Measurements from ENCODE around the gene ATP5IF1. TPM values are rescaled to one million over a fixed set of nuclear protein-coding genes. Genes with fewer than 3 reads are reported as not detected.

The ATP5IF1 gene
- total RNA-seq (2014; rRNA removed; shearing (Covaris generic)), result 225 and 252 TPM in 2 replicates

GRCh38 chr1:28235755-28236655 lies at the start of gene ATP5IF1:
ATP5IF1 (plus strand) TSS chr1:28236124; CDS start chr1:28236184, 60 bp downstream.
- peak within 1 kb of the TSS; percentile 6 for H3K27ac ChIP-seq
- DNase-seq (ENCODE audit: low read depth in 1 of 2, low spot score in 2 of 2), result peak; percentile 93 to 97
- H3K9me3 ChIP-seq (replicated peaks), result no peaks in the 10 kb centered on the region
- H3K27me3 ChIP-seq (replicated peaks), result no peaks in the 10 kb centered on the region
- peak within 1 kb of the TSS; percentile 68 for H3K4me3 ChIP-seq
- peaks cover 21% of the 10 kb centered on the region for H3K36me3 ChIP-seq
- H3K4me1 ChIP-seq (replicated peaks), result peaks cover 24% of the 10 kb centered on the region

- Histone ChIP-seq H3K4me1 (replicated peaks) (peaks cover 8% of the 10 kb centered on the region), H3K27me3 (replicated peaks) (no peaks in the 10 kb centered on the region), H3K36me3 (peaks cover 10% of the 10 kb centered on the region), H3K9me3 (replicated peaks) (no peaks in the 10 kb centered on the region), H3K27ac (no peak overlapping the region), H3K4me3 (no peak overlapping the region)
- no peak for DNase-seq (ENCODE audit: low read depth in 1 of 2, low spot score in 2 of 2)
Measured at GRCh38 chr1:28190337-28190979, 45.5 kb upstream of the ATP5IF1 start.

GRCh38 chr1:28190996-28191645 lies 44.8 kb upstream of the ATP5IF1 start:
- peaks cover 10% of the 10 kb centered on the region for H3K36me3 ChIP-seq
- no peak overlapping the region for H3K4me3 ChIP-seq
- DNase-seq (ENCODE audit: low read depth in 1 of 2, low spot score in 2 of 2), result no peak
- H3K9me3 ChIP-seq (replicated peaks), result no peaks in the 10 kb centered on the region
- peaks cover 8% of the 10 kb centered on the region for H3K4me1 ChIP-seq (replicated peaks)
- no peak overlapping the region for H3K27ac ChIP-seq
- no peaks in the 10 kb centered on the region for H3K27me3 ChIP-seq (replicated peaks)

- no peak overlapping the region for H3K27ac ChIP-seq
Measured at GRCh38 chr1:28193701-28194161, 42.2 kb upstream of the ATP5IF1 start.

GRCh38 chr1:28194326-28195035 lies 41.4 kb upstream of the ATP5IF1 start:
- H3K27ac ChIP-seq, result no peak overlapping the region
- H3K4me3 ChIP-seq, result no peak overlapping the region
- H3K36me3 ChIP-seq, result peaks cover 35% of the 10 kb centered on the region
- no peak for DNase-seq (ENCODE audit: low read depth in 1 of 2, low spot score in 2 of 2)
- peaks cover 8% of the 10 kb centered on the region for H3K4me1 ChIP-seq (replicated peaks)
- H3K27me3 ChIP-seq (replicated peaks), result no peaks in the 10 kb centered on the region
- H3K9me3 ChIP-seq (replicated peaks), result no peaks in the 10 kb centered on the region

More at GRCh38 chr1:28193701-28194161, 42.2 kb upstream of the ATP5IF1 start:
- no peak for DNase-seq (ENCODE audit: low read depth in 1 of 2, low spot score in 2 of 2)
- no peaks in the 10 kb centered on the region for H3K9me3 ChIP-seq (replicated peaks)
- peaks cover 8% of the 10 kb centered on the region for H3K4me1 ChIP-seq (replicated peaks)
- H3K36me3 ChIP-seq, result peaks cover 27% of the 10 kb centered on the region
- no peak overlapping the region for H3K4me3 ChIP-seq
- no peaks in the 10 kb centered on the region for H3K27me3 ChIP-seq (replicated peaks)

- Histone ChIP-seq H3K4me3 (no peak overlapping the region), H3K4me1 (replicated peaks) (peaks cover 5% of the 10 kb centered on the region), H3K27ac (no peak overlapping the region), H3K27me3 (replicated peaks) (no peaks in the 10 kb centered on the region), H3K36me3 (peaks cover 46% of the 10 kb centered on the region), H3K9me3 (replicated peaks) (no peaks in the 10 kb centered on the region)
- no peak for DNase-seq (ENCODE audit: low read depth in 1 of 2, low spot score in 2 of 2)
Measured at GRCh38 chr1:28195780-28196179, 40.1 kb upstream of the ATP5IF1 start.

- no peak overlapping the region for H3K4me3 ChIP-seq
- H3K4me1 ChIP-seq (replicated peaks), result no peaks in the 10 kb centered on the region; the same call in 1 of the 2 replicates
- H3K9me3 ChIP-seq (replicated peaks), result no peaks in the 10 kb centered on the region
- H3K36me3 ChIP-seq, result peaks cover 51% of the 10 kb centered on the region
- H3K27me3 ChIP-seq (replicated peaks), result no peaks in the 10 kb centered on the region
- H3K27ac ChIP-seq, result no peak overlapping the region
- DNase-seq (ENCODE audit: low read depth in 1 of 2, low spot score in 2 of 2), result no peak
Measured at GRCh38 chr1:28196330-28196729, 39.6 kb upstream of the ATP5IF1 start.

GRCh38 chr1:28197682-28198415 lies 38.1 kb upstream of the ATP5IF1 start:
- H3K36me3 ChIP-seq, result peaks cover 58% of the 10 kb centered on the region
- DNase-seq (ENCODE audit: low read depth in 1 of 2, low spot score in 2 of 2), result no peak
- H3K27me3 ChIP-seq (replicated peaks), result no peaks in the 10 kb centered on the region
- no peaks in the 10 kb centered on the region for H3K4me1 ChIP-seq (replicated peaks)
- H3K9me3 ChIP-seq (replicated peaks), result no peaks in the 10 kb centered on the region
- no peak overlapping the region for H3K27ac ChIP-seq
- H3K4me3 ChIP-seq, result no peak overlapping the region

GRCh38 chr1:28199328-28200233 lies 36.3 kb upstream of the ATP5IF1 start:
- Histone ChIP-seq H3K4me3 (no peak overlapping the region), H3K36me3 (peaks cover 68% of the 10 kb centered on the region), H3K27ac (no peak overlapping the region), H3K27me3 (replicated peaks) (no peaks in the 10 kb centered on the region), H3K4me1 (replicated peaks) (no peaks in the 10 kb centered on the region), H3K9me3 (replicated peaks) (no peaks in the 10 kb centered on the region)
- DNase-seq (ENCODE audit: low read depth in 1 of 2, low spot score in 2 of 2), result no peak

- H3K9me3 ChIP-seq (replicated peaks), result no peaks in the 10 kb centered on the region
- no peak overlapping the region for H3K27ac ChIP-seq
- H3K4me3 ChIP-seq, result no peak overlapping the region
- no peak for DNase-seq (ENCODE audit: low read depth in 1 of 2, low spot score in 2 of 2)
- no peaks in the 10 kb centered on the region for H3K4me1 ChIP-seq (replicated peaks)
- H3K36me3 ChIP-seq, result peaks cover 76% of the 10 kb centered on the region
- no peaks in the 10 kb centered on the region for H3K27me3 ChIP-seq (replicated peaks)
Measured at GRCh38 chr1:28200234-28200873, 35.6 kb upstream of the ATP5IF1 start.

GRCh38 chr1:28205243-28205642 lies 30.7 kb upstream of the ATP5IF1 start:
- Histone ChIP-seq H3K4me3 (no peak overlapping the region), H3K36me3 (peaks cover 90% of the 10 kb centered on the region), H3K4me1 (replicated peaks) (no peaks in the 10 kb centered on the region), H3K9me3 (replicated peaks) (no peaks in the 10 kb centered on the region), H3K27me3 (replicated peaks) (no peaks in the 10 kb centered on the region), H3K27ac (no peak overlapping the region)
- DNase-seq (ENCODE audit: low read depth in 1 of 2, low spot score in 2 of 2), result no peak
